GM23338 (cell line): Measurements from ENCODE around the gene NPS.

Experiments
- EZH2 ChIP-seq: fragments of 200-600 bp; sonication (generic); IDR thresholded peaks from one replicate; pipeline ENCODE4 v1.8.0; 2017; ENCODE audit warnings: antibody characterized with exemption, mild to moderate bottlenecking, low read depth; ENCODE audit not compliant: unreplicated experiment
- POLR2AphosphoS5 ChIP-seq: IDR thresholded peaks from 2 replicates; pipeline ENCODE4 v1.6.1; 2016; ENCODE audit warnings: antibody characterized with exemption, low read depth
- ZNF114 ChIP-seq: fragments of 250-450 bp; sonication (Bioruptor Pico); IDR thresholded peaks from 2 replicates; pipeline ENCODE4 v1.5.0; 2020; ENCODE audit warnings: mild to moderate bottlenecking, moderate library complexity
- TF ChIP-seq, protein P1 (sequence below), 2 experiments: fragments of 200-600 bp in 1 of 2; sonication (generic) in 1 of 2; conservative IDR thresholded peaks; 2 replicates each; pipeline versions ENCODE4 v1.5.1 to v1.6.1; 2016 to 2017; ENCODE audit warnings: antibody characterized with exemption in 2 of 2, low read depth in 2 of 2, mild to moderate bottlenecking in 2 of 2, moderate library complexity in 1 of 2
- TF ChIP-seq, protein P2 (sequence below): IDR thresholded peaks from one replicate; pipeline ENCODE4 v1.6.1; 2018; ENCODE audit warnings: antibody characterized with exemption; ENCODE audit not compliant: unreplicated experiment

DNA sequence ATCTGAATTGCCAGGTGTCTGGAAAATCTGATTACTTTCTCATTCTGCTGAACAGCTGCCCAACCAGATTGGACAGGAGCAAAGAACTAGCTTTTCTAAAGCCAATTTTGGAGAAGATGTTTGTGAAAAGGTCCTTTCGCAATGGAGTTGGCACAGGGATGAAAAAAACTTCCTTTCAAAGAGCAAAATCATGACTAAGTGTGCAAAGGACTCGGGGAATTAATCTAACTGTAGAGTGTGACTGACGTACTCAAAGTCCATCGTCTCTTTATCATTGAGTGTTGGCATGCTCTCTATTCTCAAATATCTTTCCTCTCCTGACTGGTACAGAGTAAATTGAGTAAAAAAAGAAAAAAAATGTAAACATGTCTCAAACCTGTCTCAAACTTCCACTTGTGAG is 3.3 kb downstream of the NPS start:
- TF ChIP-seq, protein P1, sequence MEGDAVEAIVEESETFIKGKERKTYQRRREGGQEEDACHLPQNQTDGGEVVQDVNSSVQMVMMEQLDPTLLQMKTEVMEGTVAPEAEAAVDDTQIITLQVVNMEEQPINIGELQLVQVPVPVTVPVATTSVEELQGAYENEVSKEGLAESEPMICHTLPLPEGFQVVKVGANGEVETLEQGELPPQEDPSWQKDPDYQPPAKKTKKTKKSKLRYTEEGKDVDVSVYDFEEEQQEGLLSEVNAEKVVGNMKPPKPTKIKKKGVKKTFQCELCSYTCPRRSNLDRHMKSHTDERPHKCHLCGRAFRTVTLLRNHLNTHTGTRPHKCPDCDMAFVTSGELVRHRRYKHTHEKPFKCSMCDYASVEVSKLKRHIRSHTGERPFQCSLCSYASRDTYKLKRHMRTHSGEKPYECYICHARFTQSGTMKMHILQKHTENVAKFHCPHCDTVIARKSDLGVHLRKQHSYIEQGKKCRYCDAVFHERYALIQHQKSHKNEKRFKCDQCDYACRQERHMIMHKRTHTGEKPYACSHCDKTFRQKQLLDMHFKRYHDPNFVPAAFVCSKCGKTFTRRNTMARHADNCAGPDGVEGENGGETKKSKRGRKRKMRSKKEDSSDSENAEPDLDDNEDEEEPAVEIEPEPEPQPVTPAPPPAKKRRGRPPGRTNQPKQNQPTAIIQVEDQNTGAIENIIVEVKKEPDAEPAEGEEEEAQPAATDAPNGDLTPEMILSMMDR (conservative IDR thresholded peaks at IDR 0.05; ENCODE audit: low read depth in 2 of 2): no peak
- TF ChIP-seq EZH2 (no peak), POLR2AphosphoS5 (no peak), ZNF114 (CRISPR knock-in tag) (no peak)
- TF ChIP-seq, protein P2, sequence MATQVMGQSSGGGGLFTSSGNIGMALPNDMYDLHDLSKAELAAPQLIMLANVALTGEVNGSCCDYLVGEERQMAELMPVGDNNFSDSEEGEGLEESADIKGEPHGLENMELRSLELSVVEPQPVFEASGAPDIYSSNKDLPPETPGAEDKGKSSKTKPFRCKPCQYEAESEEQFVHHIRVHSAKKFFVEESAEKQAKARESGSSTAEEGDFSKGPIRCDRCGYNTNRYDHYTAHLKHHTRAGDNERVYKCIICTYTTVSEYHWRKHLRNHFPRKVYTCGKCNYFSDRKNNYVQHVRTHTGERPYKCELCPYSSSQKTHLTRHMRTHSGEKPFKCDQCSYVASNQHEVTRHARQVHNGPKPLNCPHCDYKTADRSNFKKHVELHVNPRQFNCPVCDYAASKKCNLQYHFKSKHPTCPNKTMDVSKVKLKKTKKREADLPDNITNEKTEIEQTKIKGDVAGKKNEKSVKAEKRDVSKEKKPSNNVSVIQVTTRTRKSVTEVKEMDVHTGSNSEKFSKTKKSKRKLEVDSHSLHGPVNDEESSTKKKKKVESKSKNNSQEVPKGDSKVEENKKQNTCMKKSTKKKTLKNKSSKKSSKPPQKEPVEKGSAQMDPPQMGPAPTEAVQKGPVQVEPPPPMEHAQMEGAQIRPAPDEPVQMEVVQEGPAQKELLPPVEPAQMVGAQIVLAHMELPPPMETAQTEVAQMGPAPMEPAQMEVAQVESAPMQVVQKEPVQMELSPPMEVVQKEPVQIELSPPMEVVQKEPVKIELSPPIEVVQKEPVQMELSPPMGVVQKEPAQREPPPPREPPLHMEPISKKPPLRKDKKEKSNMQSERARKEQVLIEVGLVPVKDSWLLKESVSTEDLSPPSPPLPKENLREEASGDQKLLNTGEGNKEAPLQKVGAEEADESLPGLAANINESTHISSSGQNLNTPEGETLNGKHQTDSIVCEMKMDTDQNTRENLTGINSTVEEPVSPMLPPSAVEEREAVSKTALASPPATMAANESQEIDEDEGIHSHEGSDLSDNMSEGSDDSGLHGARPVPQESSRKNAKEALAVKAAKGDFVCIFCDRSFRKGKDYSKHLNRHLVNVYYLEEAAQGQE: no peak
